GM23338 (cell line): Measurements from ENCODE around the gene COPE. TPM values are rescaled to one million over a fixed set of nuclear protein-coding genes. Genes with fewer than 3 reads are reported as not detected.

Experiments used
- ATAC-seq: fragments of 200-7000 bp; cut with Tn5 transposase; 3 replicates; pipeline ENCODE4 v1.9.1; 2020
- DNase-seq: peaks from one replicate; pipeline ENCODE4 v3.0.0-alpha.2; 2015; ENCODE audit warnings: low spot score
- H2AFZ ChIP-seq: fragments of 200-600 bp; sonication (generic); 2 replicates; pipeline ENCODE4 v1.8.0; 2016; ENCODE audit warnings: antibody characterized with exemption, mild to moderate bottlenecking, moderate library complexity
- H3F3A ChIP-seq: fragments of 200-600 bp; sonication (generic); replicated peaks from 2 replicates; pipeline ENCODE4 v1.8.0; 2017; ENCODE audit warnings: antibody characterized with exemption, mixed run types, low read depth
- H3K27ac ChIP-seq: fragments of 200-600 bp; sonication (generic); 2 replicates; pipeline ENCODE4 v1.6.1; 2016; ENCODE audit warnings: low read depth
- H3K27me3 ChIP-seq: fragments of 200-600 bp; sonication (generic); 2 replicates; pipeline ENCODE4 v1.8.0; 2016; ENCODE audit warnings: mild to moderate bottlenecking, mixed run types, moderate library complexity; ENCODE audit not compliant: insufficient read depth
- H3K36me3 ChIP-seq: fragments of 200-600 bp; sonication (generic); 2 replicates; pipeline ENCODE4 v1.8.0; 2016; ENCODE audit warnings: mild to moderate bottlenecking; ENCODE audit not compliant: insufficient read depth
- H3K4me1 ChIP-seq: fragments of 200-600 bp; sonication (generic); 2 replicates; pipeline ENCODE4 v1.8.0; 2016; ENCODE audit warnings: mild to moderate bottlenecking, moderate library complexity; ENCODE audit not compliant: insufficient read depth
- H3K4me2 ChIP-seq: fragments of 200-600 bp; sonication (generic); 2 replicates; pipeline ENCODE4 v1.7.1; 2017; ENCODE audit warnings: mixed run types
- H3K4me3 ChIP-seq: fragments of 200-600 bp; sonication (generic); 2 replicates; pipeline ENCODE4 v1.6.1; 2016; ENCODE audit warnings: mixed run types
- H3K79me2 ChIP-seq: fragments of 200-600 bp; sonication (generic); replicated peaks from 2 replicates; pipeline ENCODE4 v1.8.0; 2017; ENCODE audit warnings: mild to moderate bottlenecking; ENCODE audit not compliant: insufficient read depth
- H3K9me2 ChIP-seq: fragments of 200-600 bp; sonication (generic); 2 replicates; pipeline ENCODE4 v1.8.0; 2017; ENCODE audit not compliant: insufficient read depth
- H4K20me1 ChIP-seq: fragments of 200-600 bp; sonication (generic); replicated peaks from 2 replicates; pipeline ENCODE4 v1.8.0; 2017; ENCODE audit warnings: mild to moderate bottlenecking; ENCODE audit not compliant: insufficient read depth
- H3K27ac Mint-ChIP-seq: 2 replicates; pipeline ENCODE4 v1.8.0; 2020; ENCODE audit warnings: inconsistent platforms, mild to moderate bottlenecking, moderate library complexity, mixed read lengths
- H3K27me3 Mint-ChIP-seq: 3 replicates; pipeline ENCODE4 v1.8.0; 2022; ENCODE audit warnings: low read depth, mild to moderate bottlenecking, moderate library complexity, mixed read lengths, inconsistent platforms; ENCODE audit not compliant: insufficient read depth, poor library complexity
- H3K36me3 Mint-ChIP-seq: 3 replicates; pipeline ENCODE4 v1.8.0; 2021; ENCODE audit warnings: low read depth, mild to moderate bottlenecking, inconsistent platforms, moderate library complexity, mixed read lengths
- H3K4me1 Mint-ChIP-seq: 3 replicates; pipeline ENCODE4 v1.8.0; 2020; ENCODE audit warnings: mild to moderate bottlenecking, inconsistent platforms, mixed read lengths
- H3K4me3 Mint-ChIP-seq: 3 replicates; pipeline ENCODE4 v1.8.0; 2021; ENCODE audit warnings: moderate library complexity, mild to moderate bottlenecking, inconsistent platforms, mixed read lengths
- H3K9me3 Mint-ChIP-seq: 3 replicates; pipeline ENCODE4 v1.8.0; 2020; ENCODE audit warnings: moderate library complexity, mild to moderate bottlenecking, inconsistent platforms, mixed read lengths
- CREB1 ChIP-seq: fragments of 250-450 bp; sonication (Bioruptor Pico); IDR thresholded peaks from 2 replicates; pipeline ENCODE4 v1.5.0; 2020; ENCODE audit warnings: low read depth, mild to moderate bottlenecking, moderate library complexity
- CTCF ChIP-seq, 2 experiments: fragments of 200-600 bp in 1 of 2; sonication (generic) in 1 of 2; conservative IDR thresholded peaks; 2 replicates each; pipeline versions ENCODE4 v1.5.1 to v1.6.1; 2016 to 2017; ENCODE audit warnings: antibody characterized with exemption in 2 of 2, low read depth in 2 of 2, mild to moderate bottlenecking in 2 of 2, moderate library complexity in 1 of 2
- ETS1 ChIP-seq: IDR thresholded peaks from 2 replicates; pipeline ENCODE4 v1.6.1; 2016; ENCODE audit warnings: antibody characterized with exemption
- EZH2 ChIP-seq: fragments of 200-600 bp; sonication (generic); IDR thresholded peaks from one replicate; pipeline ENCODE4 v1.8.0; 2017; ENCODE audit warnings: antibody characterized with exemption, mild to moderate bottlenecking, low read depth; ENCODE audit not compliant: unreplicated experiment
- EZH2phosphoT487 ChIP-seq: fragments of 200-600 bp; sonication (generic); IDR thresholded peaks from one replicate; pipeline ENCODE4 v1.8.1; 2018; ENCODE audit warnings: antibody characterized with exemption; ENCODE audit not compliant: unreplicated experiment
- JUNB ChIP-seq: IDR thresholded peaks from one replicate; pipeline ENCODE4 v1.6.1; 2016; ENCODE audit warnings: antibody characterized with exemption; ENCODE audit not compliant: unreplicated experiment
- NANOG ChIP-seq: IDR thresholded peaks from 2 replicates; pipeline ENCODE4 v1.6.1; 2016; ENCODE audit warnings: antibody characterized with exemption, borderline replicate concordance
- POLR2AphosphoS5 ChIP-seq: IDR thresholded peaks from 2 replicates; pipeline ENCODE4 v1.6.1; 2016; ENCODE audit warnings: antibody characterized with exemption, low read depth
- STAT1 ChIP-seq: IDR thresholded peaks from one replicate; pipeline ENCODE4 v1.6.1; 2016; ENCODE audit warnings: antibody characterized with exemption; ENCODE audit not compliant: unreplicated experiment
- ZNF114 ChIP-seq: fragments of 250-450 bp; sonication (Bioruptor Pico); IDR thresholded peaks from 2 replicates; pipeline ENCODE4 v1.5.0; 2020; ENCODE audit warnings: mild to moderate bottlenecking, moderate library complexity
- ZNF331 ChIP-seq: fragments of 250-450 bp; sonication (Bioruptor Pico); IDR thresholded peaks from 2 replicates; pipeline ENCODE4 v1.5.0; 2020; ENCODE audit warnings: low read depth, mild to moderate bottlenecking, moderate library complexity
- polyA plus RNA-seq: library from polyadenylated mRNA; unstranded; fragments of >200 nt; fragmentation: Nextera tagmentation; extraction: Ambion mirVana; gene quantifications from 2 replicates; pipeline ENCODE4 v1.2.1, GENCODE V29; 2016
- total RNA-seq: library from RNA; depleted of rRNA; stranded (reverse); fragments of >200 nt; shearing (Covaris generic); gene quantifications from 2 replicates; pipeline ENCODE4 v1.2.3, GENCODE V29; 2014
- TF ChIP-seq, protein P1 (sequence below): IDR thresholded peaks from one replicate; pipeline ENCODE4 v1.6.1; 2018; ENCODE audit warnings: antibody characterized with exemption; ENCODE audit not compliant: unreplicated experiment

COPE gene
- total and polyA plus RNA-seq, 2 experiments from 2014 or later: 263 TPM

- TF ChIP-seq, protein P1, sequence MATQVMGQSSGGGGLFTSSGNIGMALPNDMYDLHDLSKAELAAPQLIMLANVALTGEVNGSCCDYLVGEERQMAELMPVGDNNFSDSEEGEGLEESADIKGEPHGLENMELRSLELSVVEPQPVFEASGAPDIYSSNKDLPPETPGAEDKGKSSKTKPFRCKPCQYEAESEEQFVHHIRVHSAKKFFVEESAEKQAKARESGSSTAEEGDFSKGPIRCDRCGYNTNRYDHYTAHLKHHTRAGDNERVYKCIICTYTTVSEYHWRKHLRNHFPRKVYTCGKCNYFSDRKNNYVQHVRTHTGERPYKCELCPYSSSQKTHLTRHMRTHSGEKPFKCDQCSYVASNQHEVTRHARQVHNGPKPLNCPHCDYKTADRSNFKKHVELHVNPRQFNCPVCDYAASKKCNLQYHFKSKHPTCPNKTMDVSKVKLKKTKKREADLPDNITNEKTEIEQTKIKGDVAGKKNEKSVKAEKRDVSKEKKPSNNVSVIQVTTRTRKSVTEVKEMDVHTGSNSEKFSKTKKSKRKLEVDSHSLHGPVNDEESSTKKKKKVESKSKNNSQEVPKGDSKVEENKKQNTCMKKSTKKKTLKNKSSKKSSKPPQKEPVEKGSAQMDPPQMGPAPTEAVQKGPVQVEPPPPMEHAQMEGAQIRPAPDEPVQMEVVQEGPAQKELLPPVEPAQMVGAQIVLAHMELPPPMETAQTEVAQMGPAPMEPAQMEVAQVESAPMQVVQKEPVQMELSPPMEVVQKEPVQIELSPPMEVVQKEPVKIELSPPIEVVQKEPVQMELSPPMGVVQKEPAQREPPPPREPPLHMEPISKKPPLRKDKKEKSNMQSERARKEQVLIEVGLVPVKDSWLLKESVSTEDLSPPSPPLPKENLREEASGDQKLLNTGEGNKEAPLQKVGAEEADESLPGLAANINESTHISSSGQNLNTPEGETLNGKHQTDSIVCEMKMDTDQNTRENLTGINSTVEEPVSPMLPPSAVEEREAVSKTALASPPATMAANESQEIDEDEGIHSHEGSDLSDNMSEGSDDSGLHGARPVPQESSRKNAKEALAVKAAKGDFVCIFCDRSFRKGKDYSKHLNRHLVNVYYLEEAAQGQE: no peak
- TF ChIP-seq STAT1 (no peak), EZH2 (no peak), CTCF (conservative IDR thresholded peaks at IDR 0.05; ENCODE audit: low read depth in 2 of 2) (no peak), NANOG (no peak), ETS1 (no peak), ZNF331 (CRISPR knock-in tag) (no peak), POLR2AphosphoS5 (no peak), ZNF114 (CRISPR knock-in tag) (no peak), EZH2phosphoT487 (no peak)
These were observed 12.3 kb downstream of the COPE start (continued) for GRCh38 chr19:18906605-18907519.

GRCh38 chr19:18905513-18906236 is 13.5 kb downstream of the COPE start:
- no peaks in the 10 kb centered on the region for H3K9me3 Mint-ChIP-seq
- TF ChIP-seq CTCF (conservative IDR thresholded peaks at IDR 0.05; ENCODE audit: low read depth in 2 of 2): no peak
- no peak for TF ChIP-seq CREB1 (CRISPR knock-in tag)
- TF ChIP-seq EZH2: no peak
- TF ChIP-seq, protein P1: no peak
- no peak for TF ChIP-seq ZNF331 (CRISPR knock-in tag)
- no peak for TF ChIP-seq NANOG
- TF ChIP-seq JUNB: no peak
- TF ChIP-seq EZH2phosphoT487: no peak
- TF ChIP-seq ZNF114 (CRISPR knock-in tag): no peak

More at GRCh38 chr19:18905513-18906236, 13.5 kb downstream of the COPE start:
- Mint-ChIP-seq H3K27me3 (peaks cover 4% of the 10 kb centered on the region), H3K36me3 (peaks cover 15% of the 10 kb centered on the region), H3K4me3 (no peak overlapping the region), H3K4me1 (no peaks in the 10 kb centered on the region), H3K27ac (no peak overlapping the region)
- no peaks in the 10 kb centered on the region; the same call in 1 of the 2 replicates for H4K20me1 ChIP-seq
- H3K79me2 ChIP-seq: no peaks in the 10 kb centered on the region
- H3K4me2 ChIP-seq: no peak overlapping the region
- ATAC-seq: no peak
- H3K9me2 ChIP-seq: no peaks in the 10 kb centered on the region
- H3K27ac ChIP-seq: no peak overlapping the region
- no peak for DNase-seq
- no peaks in the 10 kb centered on the region for H3K27me3 ChIP-seq
- H3K4me1 ChIP-seq: no peaks in the 10 kb centered on the region
- no peak overlapping the region for H2AFZ ChIP-seq
- no peak overlapping the region for H3K4me3 ChIP-seq
- H3F3A ChIP-seq: no peaks in the 10 kb centered on the region
- H3K36me3 ChIP-seq: no peaks in the 10 kb centered on the region
